Nephron (organoid): ENCODE measurements around the gene TGM3.

Source experiments
- H3K27ac Mint-ChIP-seq, 3 experiments: 2 replicates each; pipeline ENCODE4 v1.8.0; 2020; ENCODE audit warnings: mixed read lengths in 3 of 3, mild to moderate bottlenecking in 2 of 3, moderate library complexity in 1 of 3
- H3K27me3 Mint-ChIP-seq: 2 replicates; pipeline ENCODE4 v1.8.0; 2021; ENCODE audit warnings: low read depth, mild to moderate bottlenecking, moderate library complexity, mixed read lengths
- H3K36me3 Mint-ChIP-seq: 2 replicates; pipeline ENCODE4 v1.8.0; 2020; ENCODE audit warnings: low read depth, mixed read lengths
- H3K4me1 Mint-ChIP-seq: 2 replicates; pipeline ENCODE4 v1.8.0; 2020; ENCODE audit warnings: mixed read lengths
- H3K4me3 Mint-ChIP-seq, 3 experiments: 2 replicates each; pipeline ENCODE4 v1.8.0; 2020; ENCODE audit warnings: mild to moderate bottlenecking in 3 of 3, mixed read lengths in 3 of 3, moderate library complexity in 2 of 3
- H3K9me3 Mint-ChIP-seq: 2 replicates; pipeline ENCODE4 v1.8.0; 2020; ENCODE audit warnings: mixed read lengths
- CTCF ChIP-seq, 3 experiments: fragments of 200-600 bp; sonication (generic); IDR thresholded peaks; one replicate each; pipeline ENCODE4 v1.5.0; 2021; ENCODE audit warnings: antibody characterized with exemption in 3 of 3; ENCODE audit not compliant: unreplicated experiment in 3 of 3

Gene TGM3

GRCh38 chr20:2342243-2342642 lies 46.4 kb downstream of the TGM3 start:
- no peak for TF ChIP-seq CTCF (IDR thresholded peaks at IDR 0.05; ENCODE audit: unreplicated experiment in 3 of 3)
- Mint-ChIP-seq H3K27me3 (no peaks in the 10 kb centered on the region), H3K4me3 (no peak overlapping the region), H3K27ac (no peak overlapping the region), H3K9me3 (peaks cover 3% of the 10 kb centered on the region), H3K4me1 (no peaks in the 10 kb centered on the region), H3K36me3 (no peaks in the 10 kb centered on the region)

GRCh38 chr20:2346188-2346587 lies 50.4 kb downstream of the TGM3 start:
- H3K27ac Mint-ChIP-seq, result no peak overlapping the region
- no peaks in the 10 kb centered on the region for H3K4me1 Mint-ChIP-seq
- peaks cover 3% of the 10 kb centered on the region for H3K27me3 Mint-ChIP-seq
- TF ChIP-seq CTCF (IDR thresholded peaks at IDR 0.05; ENCODE audit: unreplicated experiment in 3 of 3), result no peak
- H3K36me3 Mint-ChIP-seq, result no peaks in the 10 kb centered on the region
- H3K4me3 Mint-ChIP-seq, result no peak overlapping the region
- peaks cover 5% of the 10 kb centered on the region for H3K9me3 Mint-ChIP-seq

- H3K4me3 Mint-ChIP-seq, result no peak overlapping the region
- no peaks in the 10 kb centered on the region for H3K36me3 Mint-ChIP-seq
- no peak overlapping the region for H3K27ac Mint-ChIP-seq
- H3K4me1 Mint-ChIP-seq, result no peaks in the 10 kb centered on the region
- no peak for TF ChIP-seq CTCF (IDR thresholded peaks at IDR 0.05; ENCODE audit: unreplicated experiment in 3 of 3)
- peaks cover 7% of the 10 kb centered on the region for H3K27me3 Mint-ChIP-seq
- peaks cover 2% of the 10 kb centered on the region for H3K9me3 Mint-ChIP-seq
Observed at GRCh38 chr20:2348336-2348735, 52.5 kb downstream of the TGM3 start.

GRCh38 chr20:2349801-2350200 lies 54.0 kb downstream of the TGM3 start:
- H3K27me3 Mint-ChIP-seq, result peaks cover 7% of the 10 kb centered on the region
- H3K4me3 Mint-ChIP-seq, result no peak overlapping the region
- H3K27ac Mint-ChIP-seq, result no peak overlapping the region
- no peaks in the 10 kb centered on the region for H3K4me1 Mint-ChIP-seq
- no peaks in the 10 kb centered on the region for H3K36me3 Mint-ChIP-seq
- peaks cover 2% of the 10 kb centered on the region for H3K9me3 Mint-ChIP-seq
- TF ChIP-seq CTCF (IDR thresholded peaks at IDR 0.05; ENCODE audit: unreplicated experiment in 3 of 3), result no peak

- Mint-ChIP-seq H3K4me3 (no peak overlapping the region), H3K27ac (no peak overlapping the region), H3K36me3 (no peaks in the 10 kb centered on the region), H3K27me3 (peaks cover 7% of the 10 kb centered on the region), H3K9me3 (peaks cover 2% of the 10 kb centered on the region), H3K4me1 (no peaks in the 10 kb centered on the region)
- TF ChIP-seq CTCF (IDR thresholded peaks at IDR 0.05; ENCODE audit: unreplicated experiment in 3 of 3), result no peak
Observed at GRCh38 chr20:2350606-2351005, 54.8 kb downstream of the TGM3 start.

GRCh38 chr20:2353231-2353630 lies 57.4 kb downstream of the TGM3 start:
- Mint-ChIP-seq H3K9me3 (no peaks in the 10 kb centered on the region), H3K36me3 (no peaks in the 10 kb centered on the region), H3K27me3 (peaks cover 7% of the 10 kb centered on the region), H3K27ac (no peak overlapping the region), H3K4me1 (no peaks in the 10 kb centered on the region), H3K4me3 (no peak overlapping the region)
- TF ChIP-seq CTCF (IDR thresholded peaks at IDR 0.05; ENCODE audit: unreplicated experiment in 3 of 3), result no peak
